GM12878 (cell line): ENCODE measurements around the gene AMN. TPM values are rescaled to one million over a fixed set of nuclear protein-coding genes. Genes with fewer than 3 reads are reported as not detected.

ENCODE experiments used
- ATAC-seq: fragments of 200-7000 bp; cut with Tn5 transposase; 3 replicates; pipeline ENCODE4 v1.9.1; 2020; ENCODE audit warnings: mild to moderate bottlenecking, moderate library complexity
- BruUV-seq: library from RNA; stranded (reverse); fragments of 400-500 nt; replicated peaks from 2 replicates; lab custom pipeline; 2021; lab: Mats Ljungman, UMichigan
- CTCF ChIA-PET: fragments of 300-600 bp; sonication (Branson Sonifier 250); formaldehyde crosslinking; extraction: SDS; loops from one replicate; lab custom pipeline; 2021; ENCODE audit warnings: inconsistent platforms; lab: Yijun Ruan, JAX
- POLR2A ChIA-PET: fragments of 350-600 bp; formaldehyde crosslinking; extraction: SDS; loops from one replicate; lab custom pipeline; 2021; ENCODE audit warnings: inconsistent platforms; lab: Charles Lee
- RAD21 ChIA-PET: fragments of 300-600 bp; sonication (Branson Sonifier 250); formaldehyde crosslinking; loops from one replicate; lab custom pipeline; 2023; ENCODE audit warnings: antibody characterized with exemption; ENCODE audit not compliant: unreplicated experiment; lab: Charles Lee
- SMC1A ChIA-PET: fragments of 300-600 bp; sonication (Branson Sonifier 250); formaldehyde crosslinking; loops from one replicate; lab custom pipeline; 2023; ENCODE audit not compliant: unreplicated experiment, uncharacterized antibody; lab: Charles Lee
- DNase-seq: peaks from one replicate; pipeline ENCODE4 v3.0.0-alpha.2; 2011; ENCODE audit warnings: low read depth, low spot score
- FAIRE-seq: peaks from 3 replicates; lab custom pipeline; 2011; peaks lifted over from hg19 to GRCh38; lab: Jason Lieb, UNC
- H2AFZ ChIP-seq: 2 replicates; pipeline ENCODE4 v1.6.0; 2011; ENCODE audit warnings: low read depth, low read length, control low read depth; ENCODE audit not compliant: control insufficient read depth
- H3K27ac ChIP-seq: 2 replicates; pipeline ENCODE4 v1.5.1; 2011; ENCODE audit warnings: control low read depth; ENCODE audit not compliant: control insufficient read depth, insufficient read depth
- H3K27me3 ChIP-seq, 2 experiments: replicated peaks in 1 of 2; 2 replicates each; pipeline versions ENCODE4 v1.6.0 to v1.6.1; 2011; ENCODE audit warnings: low read length in 1 of 2; ENCODE audit not compliant: control insufficient read depth in 2 of 2, insufficient read depth in 2 of 2
- H3K36me3 ChIP-seq, 2 experiments: 2 replicates each; pipeline ENCODE4 v1.5.1; 2011; ENCODE audit warnings: low read length in 1 of 2; ENCODE audit not compliant: control insufficient read depth in 2 of 2, insufficient read depth in 2 of 2
- H3K4me1 ChIP-seq: 2 replicates; pipeline ENCODE4 v1.6.1; 2011; ENCODE audit warnings: mild to moderate bottlenecking, low read length, moderate library complexity, mixed read lengths; ENCODE audit not compliant: control insufficient read depth, insufficient read depth
- H3K4me2 ChIP-seq: 2 replicates; pipeline ENCODE4 v1.6.0; 2011; ENCODE audit warnings: control low read depth; ENCODE audit not compliant: control insufficient read depth, insufficient read depth
- H3K4me3 ChIP-seq: fragments of 200-600 bp; sonication (generic); 2 replicates; pipeline ENCODE4 v1.5.1; 2016
- H3K79me2 ChIP-seq: 2 replicates; pipeline ENCODE4 v1.6.0; 2011; ENCODE audit warnings: low read length; ENCODE audit not compliant: control insufficient read depth, insufficient read depth
- H3K9ac ChIP-seq: 2 replicates; pipeline ENCODE4 v1.8.0; 2011; ENCODE audit warnings: low read length, control low read depth, mixed read lengths; ENCODE audit not compliant: control insufficient read depth, insufficient read depth
- H3K9me3 ChIP-seq: replicated peaks from 3 replicates; pipeline ENCODE4 v1.5.1; 2011; ENCODE audit warnings: mild to moderate bottlenecking, low read length; ENCODE audit not compliant: control insufficient read depth, insufficient read depth
- H4K20me1 ChIP-seq: 2 replicates; pipeline ENCODE4 v1.6.0; 2011; ENCODE audit not compliant: control insufficient read depth, insufficient read depth
- BACH1 ChIP-seq: fragments of 450-650 bp; IDR thresholded peaks from 2 replicates; pipeline ENCODE4 v1.6.1; 2017; ENCODE audit warnings: mild to moderate bottlenecking, borderline replicate concordance
- BRCA1 ChIP-seq: IDR thresholded peaks from 2 replicates; pipeline ENCODE4 v1.6.1; 2011; ENCODE audit warnings: low read depth, low read length, improper control_type of control experiment
- CREM ChIP-seq: IDR thresholded peaks from 2 replicates; pipeline ENCODE4 v1.6.1; 2014; ENCODE audit warnings: antibody characterized with exemption, low read depth
- CTCF ChIP-seq, 3 experiments: IDR thresholded peaks in 2 of 3; conservative IDR thresholded peaks in 1 of 3; 2 replicates each; pipeline ENCODE4 v1.5.1; 2011; ENCODE audit warnings: low read depth in 3 of 3, low read length in 3 of 3, mild to moderate bottlenecking in 3 of 3, control low read depth in 2 of 3, moderate library complexity in 2 of 3, inconsistent platforms in 1 of 3, mixed read lengths in 1 of 3; ENCODE audit not compliant: control insufficient read depth in 2 of 3, insufficient read depth in 1 of 3; ENCODE audit errors: extremely low read depth in 1 of 3
- DPF2 ChIP-seq: fragments of 450-650 bp; IDR thresholded peaks from 2 replicates; pipeline ENCODE4 v1.6.1; 2017; ENCODE audit warnings: mild to moderate bottlenecking
- EGR1 ChIP-seq, 2 experiments: IDR thresholded peaks; 1 replicate in 1 of 2; 2 replicates in 1 of 2; pipeline ENCODE4 v1.6.1; 2011 to 2012; ENCODE audit warnings: low read depth in 2 of 2, low read length in 2 of 2, borderline replicate concordance in 1 of 2, mild to moderate bottlenecking in 1 of 2, moderate library complexity in 1 of 2
- ETV6 ChIP-seq, 2 experiments: fragments of 450-650 bp in 1 of 2; IDR thresholded peaks in 1 of 2; conservative IDR thresholded peaks in 1 of 2; 2 replicates each; pipeline ENCODE4 v1.6.1; 2014; ENCODE audit warnings: antibody characterized with exemption in 1 of 2, borderline replicate concordance in 1 of 2, low read depth in 1 of 2, mild to moderate bottlenecking in 1 of 2, moderate library complexity in 1 of 2
- PAX5 ChIP-seq: IDR thresholded peaks from 2 replicates; pipeline ENCODE4 v1.6.1; 2011; ENCODE audit warnings: low read depth, low read length, borderline replicate concordance
- SMARCA5 ChIP-seq: fragments of 450-650 bp; IDR thresholded peaks from 2 replicates; pipeline ENCODE4 v1.6.1; 2017; ENCODE audit warnings: mild to moderate bottlenecking
- SUZ12 ChIP-seq: fragments of 200-600 bp; sonication (generic); IDR thresholded peaks from one replicate; pipeline ENCODE4 v1.6.1; 2018; ENCODE audit warnings: antibody characterized with exemption, mild to moderate bottlenecking; ENCODE audit not compliant: unreplicated experiment
- ZNF217 ChIP-seq: fragments of 450-650 bp; IDR thresholded peaks from 2 replicates; pipeline ENCODE4 v1.6.1; 2017; ENCODE audit warnings: antibody characterized with exemption, mild to moderate bottlenecking
- ZNF274 ChIP-seq: IDR thresholded peaks from one replicate; pipeline ENCODE4 v1.8.0; 2011; ENCODE audit not compliant: insufficient read length, insufficient read depth
- ZZZ3 ChIP-seq: IDR thresholded peaks from 2 replicates; pipeline ENCODE4 v1.6.1; 2011; ENCODE audit warnings: low read depth; ENCODE audit not compliant: control insufficient read depth, insufficient read length
- WGBS: methylation state at CpG from one replicate; pipeline ENCODE4 v1.1.6; 2016; ENCODE audit warnings: low lambda C conversion rate; ENCODE audit not compliant: insufficient replicate concordance, insufficient coverage; ENCODE audit errors: missing lambda C conversion rate; 5-methylcytosine and 5-hydroxymethylcytosine counted together
- in situ Hi-C: fragments of 300-500 bp; cut with MboI; formaldehyde crosslinking; loops from 9 replicates; pipeline ENCODE4 v1.14.3; 2018; ENCODE audit warnings: mixed read lengths
- intact Hi-C: fragments of 100-400 bp; cut with micrococcal nuclease; formaldehyde crosslinking; loops from one replicate; pipeline ENCODE4 v1.14.2; 2022; ENCODE audit not compliant: unreplicated experiment
- polyA plus RNA-seq, 11 experiments: library from polyadenylated mRNA; depleted of rRNA in 4 of 11; unstranded in 6 of 11; stranded (reverse) in 5 of 11; fragments of >200 nt; fragmentation: Nextera tagmentation in 4 of 11; fragmentation: Illumina TruSeq in 1 of 11; extraction: Ambion mirVana in 4 of 11; extraction: Trizol in 1 of 11; gene quantifications; 1 replicate in 1 of 11; 2 replicates in 10 of 11; pipeline versions ENCODE4 v1.2.1 to v1.2.3, GENCODE V29; 2011 to 2016; ENCODE audit warnings: inconsistent platforms in 2 of 11, missing spikeins in 2 of 11, low read depth in 1 of 11
- total RNA-seq, 4 experiments: library from RNA; depleted of rRNA in 3 of 4; stranded (reverse); fragments of >200 nt in 3 of 4; fragmentation: Illumina TruSeq in 1 of 4; extraction: Trizol in 1 of 4; gene quantifications; 2 replicates each; pipeline versions ENCODE4 v1.2.1 to v1.2.3, GENCODE V29; 2013 to 2021
- TF ChIP-seq, protein P1 (sequence below): fragments of 450-650 bp; IDR thresholded peaks from 2 replicates; pipeline ENCODE4 v1.6.1; 2016; ENCODE audit warnings: mild to moderate bottlenecking, moderate library complexity, borderline replicate concordance
- TF ChIP-seq, protein P2 (sequence below): fragments of 450-650 bp; conservative IDR thresholded peaks from 2 replicates; pipeline ENCODE4 v1.6.1; 2017; ENCODE audit warnings: mild to moderate bottlenecking, moderate library complexity

The AMN gene
- total and polyA plus RNA-seq, 10 of the 15 experiments (the other 5 are each of a cell fraction or from before 2014, with no cell fraction given) = 0.03 to 0.33 (median 0.11) TPM; not detected in 6

GRCh38 chr14:102970496-102970895, 48.0 kb downstream of the AMN start (continued):
- TF ChIP-seq, protein P1, sequence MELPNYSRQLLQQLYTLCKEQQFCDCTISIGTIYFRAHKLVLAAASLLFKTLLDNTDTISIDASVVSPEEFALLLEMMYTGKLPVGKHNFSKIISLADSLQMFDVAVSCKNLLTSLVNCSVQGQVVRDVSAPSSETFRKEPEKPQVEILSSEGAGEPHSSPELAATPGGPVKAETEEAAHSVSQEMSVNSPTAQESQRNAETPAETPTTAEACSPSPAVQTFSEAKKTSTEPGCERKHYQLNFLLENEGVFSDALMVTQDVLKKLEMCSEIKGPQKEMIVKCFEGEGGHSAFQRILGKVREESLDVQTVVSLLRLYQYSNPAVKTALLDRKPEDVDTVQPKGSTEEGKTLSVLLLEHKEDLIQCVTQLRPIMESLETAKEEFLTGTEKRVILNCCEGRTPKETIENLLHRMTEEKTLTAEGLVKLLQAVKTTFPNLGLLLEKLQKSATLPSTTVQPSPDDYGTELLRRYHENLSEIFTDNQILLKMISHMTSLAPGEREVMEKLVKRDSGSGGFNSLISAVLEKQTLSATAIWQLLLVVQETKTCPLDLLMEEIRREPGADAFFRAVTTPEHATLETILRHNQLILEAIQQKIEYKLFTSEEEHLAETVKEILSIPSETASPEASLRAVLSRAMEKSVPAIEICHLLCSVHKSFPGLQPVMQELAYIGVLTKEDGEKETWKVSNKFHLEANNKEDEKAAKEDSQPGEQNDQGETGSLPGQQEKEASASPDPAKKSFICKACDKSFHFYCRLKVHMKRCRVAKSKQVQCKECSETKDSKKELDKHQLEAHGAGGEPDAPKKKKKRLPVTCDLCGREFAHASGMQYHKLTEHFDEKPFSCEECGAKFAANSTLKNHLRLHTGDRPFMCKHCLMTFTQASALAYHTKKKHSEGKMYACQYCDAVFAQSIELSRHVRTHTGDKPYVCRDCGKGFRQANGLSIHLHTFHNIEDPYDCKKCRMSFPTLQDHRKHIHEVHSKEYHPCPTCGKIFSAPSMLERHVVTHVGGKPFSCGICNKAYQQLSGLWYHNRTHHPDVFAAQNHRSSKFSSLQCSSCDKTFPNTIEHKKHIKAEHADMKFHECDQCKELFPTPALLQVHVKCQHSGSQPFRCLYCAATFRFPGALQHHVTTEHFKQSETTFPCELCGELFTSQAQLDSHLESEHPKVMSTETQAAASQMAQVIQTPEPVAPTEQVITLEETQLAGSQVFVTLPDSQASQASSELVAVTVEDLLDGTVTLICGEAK = no peak
- TF ChIP-seq DPF2 = no peak
- no peak for TF ChIP-seq SUZ12
- TF ChIP-seq BRCA1 = no peak
- TF ChIP-seq, all 136 proteins: peak for 0

DNA sequence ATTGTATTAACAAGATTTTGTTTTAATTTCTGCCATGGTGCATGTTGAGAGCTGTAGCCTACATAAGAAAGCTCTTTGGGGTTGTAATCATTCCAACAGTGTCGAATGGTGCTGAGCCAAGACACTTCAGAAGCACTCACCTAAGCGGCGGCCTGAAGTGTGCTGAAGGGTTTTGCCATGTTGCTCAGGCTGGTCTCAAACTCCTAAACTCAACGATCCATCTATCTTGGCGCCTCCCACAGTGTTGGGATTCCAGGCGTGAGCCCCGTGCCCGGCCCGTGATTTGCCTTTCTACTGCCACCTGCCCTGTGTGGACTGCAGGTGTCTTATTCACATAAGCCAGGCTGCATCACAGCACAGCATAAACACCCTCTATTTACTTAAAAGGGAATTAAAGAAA, 48.9 kb downstream of the AMN start:
- RAD21 ChIA-PET = interaction anchor here (0.8 kb wide), 1 partner anchor 277 kb away, joined by 4 read pairs; no protein-coding TSS in a partner anchor
- POLR2A ChIA-PET = interaction anchor here (0.6 kb wide), 1 partner anchor 80 kb away, joined by 9 read pairs; no protein-coding TSS in a partner anchor
- TF ChIP-seq EGR1 (IDR thresholded peaks at IDR 0.05; ENCODE audit: borderline replicate concordance in 1 of 2, low read depth in 2 of 2, low read length in 2 of 2) (no peak), CTCF (IDR thresholded peaks at IDR 0.05 in 2 of 3, conservative IDR thresholded peaks at IDR 0.05 in 1 of 3; ENCODE audit: control insufficient read depth in 2 of 3, extremely low read depth in 1 of 3, insufficient read depth in 1 of 3, low read depth in 3 of 3, low read length in 3 of 3) (no peak), BACH1 (no peak), ZNF274 (no peak), ETV6 (conservative IDR thresholded peaks at IDR 0.05 in 1 of 2, IDR thresholded peaks at IDR 0.05 in 1 of 2; ENCODE audit: borderline replicate concordance in 1 of 2, low read depth in 1 of 2) (no peak), ZZZ3 (no peak), SMARCA5 (no peak), ZNF217 (no peak), CREM (no peak), PAX5 (no peak)
- TF ChIP-seq, protein P2, sequence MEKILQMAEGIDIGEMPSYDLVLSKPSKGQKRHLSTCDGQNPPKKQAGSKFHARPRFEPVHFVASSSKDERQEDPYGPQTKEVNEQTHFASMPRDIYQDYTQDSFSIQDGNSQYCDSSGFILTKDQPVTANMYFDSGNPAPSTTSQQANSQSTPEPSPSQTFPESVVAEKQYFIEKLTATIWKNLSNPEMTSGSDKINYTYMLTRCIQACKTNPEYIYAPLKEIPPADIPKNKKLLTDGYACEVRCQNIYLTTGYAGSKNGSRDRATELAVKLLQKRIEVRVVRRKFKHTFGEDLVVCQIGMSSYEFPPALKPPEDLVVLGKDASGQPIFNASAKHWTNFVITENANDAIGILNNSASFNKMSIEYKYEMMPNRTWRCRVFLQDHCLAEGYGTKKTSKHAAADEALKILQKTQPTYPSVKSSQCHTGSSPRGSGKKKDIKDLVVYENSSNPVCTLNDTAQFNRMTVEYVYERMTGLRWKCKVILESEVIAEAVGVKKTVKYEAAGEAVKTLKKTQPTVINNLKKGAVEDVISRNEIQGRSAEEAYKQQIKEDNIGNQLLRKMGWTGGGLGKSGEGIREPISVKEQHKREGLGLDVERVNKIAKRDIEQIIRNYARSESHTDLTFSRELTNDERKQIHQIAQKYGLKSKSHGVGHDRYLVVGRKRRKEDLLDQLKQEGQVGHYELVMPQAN = no peak

More for the DNA sequence above, 48.9 kb downstream of the AMN start:
- ATAC-seq (no peak), FAIRE-seq (no peak), DNase-seq (no peak)
- in situ Hi-C loops (no loop called here), intact Hi-C loops (no loop called here)
- H4K20me1 ChIP-seq = no peaks in the 10 kb centered on the region
- H3K4me3 ChIP-seq = no peak overlapping the region
- no peak overlapping the region for H3K27ac ChIP-seq
- no TSS peak for BruUV-seq
- ChIA-PET SMC1A (interaction anchor here (0.7 kb wide), 1 partner anchor 186 kb away, joined by 3 read pairs; no protein-coding TSS in a partner anchor), CTCF (no interaction called here)
- WGBS = 78% methylated on average over 9 of the region's 9 CpGs
- no peak overlapping the region for H3K4me2 ChIP-seq
- no peaks in the 10 kb centered on the region for H3K79me2 ChIP-seq
- no peaks in the 10 kb centered on the region for H3K4me1 ChIP-seq
- H3K9ac ChIP-seq = no peak overlapping the region
- no peak overlapping the region for H2AFZ ChIP-seq
- H3K27me3 ChIP-seq = no peaks in the 10 kb centered on the region
- H3K36me3 ChIP-seq = peaks cover 21 to 31% of the 10 kb centered on the region in 2 experiments
- no peaks in the 10 kb centered on the region for H3K9me3 ChIP-seq
